NCI-H82 treated with DMSO at 0.1 percent for 48 hours (cell line): ENCODE data around the gene GSS.
A peak's percentile ranks its signal among the peaks of the same experiment; 100 is the strongest.

ENCODE experiments used
- DNase-seq: peaks from one replicate; lab custom pipeline; 2025; ENCODE audit not compliant: unreplicated experiment; lab: John Stamatoyannopoulos, UW

GSS gene

GRCh38 chr20:34949120-34949519, 6.5 kb downstream of the GSS start:
- DNase-seq = no peak

DNA sequence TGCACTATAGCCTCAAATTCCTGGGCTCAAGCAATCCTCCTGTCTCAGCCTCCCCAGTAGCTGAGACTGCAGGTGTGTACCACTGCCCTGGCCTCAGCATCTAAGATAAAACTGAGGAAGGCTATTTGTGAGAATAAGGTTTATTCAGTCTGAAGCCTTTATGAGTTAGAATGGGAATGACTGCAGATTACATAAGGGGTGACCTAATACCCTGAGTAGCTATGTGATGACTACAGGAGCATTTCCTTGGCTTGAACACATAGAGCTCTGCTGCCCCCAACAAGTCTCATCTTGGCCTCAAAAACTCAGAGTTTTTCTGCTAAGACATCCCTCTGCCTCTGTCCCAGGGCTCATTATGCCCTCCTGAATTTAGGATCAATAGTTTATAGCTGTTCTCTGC, 7.6 kb downstream of the GSS start:
- DNase-seq = no peak

- no peak for DNase-seq
Observed at GRCh38 chr20:34947336-34947735, 8.3 kb downstream of the GSS start.

- DNase-seq = no peak
Observed at GRCh38 chr20:34946661-34947060, 8.9 kb downstream of the GSS start.

- no peak for DNase-seq
Observed at GRCh38 chr20:34945315-34946077, 10.1 kb downstream of the GSS start.

DNA sequence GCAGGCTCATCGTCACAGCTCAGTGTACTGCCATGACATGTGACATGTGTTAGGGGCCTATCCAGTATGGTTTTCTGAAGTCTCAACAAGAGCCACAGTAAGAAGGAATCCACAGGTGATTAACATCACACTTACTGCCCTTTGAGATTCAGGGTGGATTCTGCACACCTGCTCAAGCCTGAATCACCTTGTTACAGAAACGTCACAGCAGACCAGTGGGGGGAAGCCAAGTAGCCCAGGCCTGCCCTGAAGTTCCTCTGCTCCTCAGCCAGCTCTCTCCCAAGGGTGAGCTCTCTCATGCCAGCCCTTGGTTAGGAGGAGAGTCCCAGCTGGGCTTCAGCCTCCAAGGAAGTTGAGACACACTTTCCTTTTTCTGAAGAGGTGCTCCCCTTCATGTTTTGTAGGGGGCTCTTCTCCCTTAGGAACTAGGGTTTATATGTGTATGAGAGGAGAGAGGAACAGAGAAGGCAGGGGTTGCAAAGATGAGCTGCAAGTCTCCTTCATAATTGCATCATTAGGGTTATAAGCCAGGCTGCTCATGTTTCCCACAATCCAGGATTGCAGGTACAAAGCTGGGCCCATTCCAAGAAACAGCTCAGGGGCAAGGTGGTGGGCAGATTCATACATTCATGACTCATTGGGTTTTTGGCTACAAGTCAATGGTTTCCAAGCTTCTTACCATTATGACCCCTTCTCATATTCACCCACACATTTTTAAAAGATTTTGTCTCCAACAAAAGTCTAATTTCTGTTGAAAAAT, 11.6 kb downstream of the GSS start:
- DNase-seq = no peak

- DNase-seq = no peak
Observed at GRCh38 chr20:34942301-34942700, 13.3 kb downstream of the GSS start.

GRCh38 chr20:34941226-34941625, 14.4 kb downstream of the GSS start:
- no peak for DNase-seq

GRCh38 chr20:34940081-34940481, 15.5 kb downstream of the GSS start:
- no peak for DNase-seq

- peak; percentile 44 for DNase-seq
Observed at GRCh38 chr20:34938466-34939163, 17.0 kb downstream of the GSS start.

GRCh38 chr20:34931771-34932170, 23.8 kb downstream of the GSS start:
- DNase-seq = no peak

DNA sequence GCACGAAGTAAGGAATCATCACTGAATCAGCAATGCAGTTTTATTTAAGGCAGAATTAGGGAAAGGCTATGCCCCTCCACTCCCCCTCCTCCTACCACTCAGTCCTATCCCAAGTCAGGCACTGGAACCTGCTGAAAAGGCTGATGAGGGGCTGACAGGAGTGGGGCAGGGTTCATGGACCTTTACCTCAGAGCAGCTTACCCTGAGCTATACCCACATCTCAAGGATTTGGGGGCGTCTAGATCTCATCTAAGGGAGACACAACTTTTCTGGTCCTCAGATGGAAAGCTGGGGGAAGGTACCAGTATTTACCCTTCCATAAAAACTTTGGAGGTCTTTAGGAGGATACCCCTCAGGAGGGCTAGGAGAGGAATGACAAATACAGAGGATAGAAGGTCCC, 27.2 kb downstream of the GSS start:
- no peak for DNase-seq

GRCh38 chr20:34927736-34928135, 27.9 kb downstream of the GSS start:
- DNase-seq = no peak

- DNase-seq = no peak
Observed at GRCh38 chr20:34926581-34926980, 29.0 kb downstream of the GSS start.

- DNase-seq = no peak
Observed at GRCh38 chr20:34925981-34926380, 29.6 kb downstream of the GSS start.

DNA sequence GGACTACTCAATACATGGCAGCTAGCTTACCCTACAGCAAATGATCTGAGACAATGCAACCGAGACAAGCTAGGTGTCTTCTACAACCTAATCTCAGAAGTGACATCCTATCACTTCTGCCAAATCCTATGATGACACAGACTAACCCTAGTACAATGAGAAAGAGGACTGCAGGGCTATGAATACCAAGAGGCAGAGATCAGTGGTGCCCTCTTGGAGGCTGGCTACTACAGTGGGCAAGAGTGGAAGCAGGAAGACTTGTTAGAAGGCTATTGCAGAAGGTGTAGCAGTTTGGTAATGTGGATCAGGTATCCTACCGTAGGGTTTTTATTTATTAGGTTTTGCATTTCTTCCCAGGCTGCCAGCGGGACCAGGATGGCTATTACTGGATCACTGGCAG, 30.3 kb downstream of the GSS start:
- no peak for DNase-seq

- no peak for DNase-seq
Observed at GRCh38 chr20:34923414-34923813, 32.2 kb downstream of the GSS start.

- no peak for DNase-seq
Observed at GRCh38 chr20:34922654-34923381, 32.8 kb downstream of the GSS start.

- DNase-seq = no peak
Observed at GRCh38 chr20:34921436-34921835, 34.2 kb downstream of the GSS start.

GRCh38 chr20:34920055-34920454, 35.6 kb downstream of the GSS start:
- DNase-seq = no peak

- DNase-seq = peak; percentile 74
Observed at GRCh38 chr20:34916774-34917354, 38.7 kb downstream of the GSS start.
